Kidney (tissue), 14 donors: Measurements from ENCODE around the gene GDPD4. TPM values are rescaled to one million over a fixed set of nuclear protein-coding genes. Genes with fewer than 3 reads are reported as not detected.
A peak's percentile ranks its signal among the peaks of the same experiment; 100 is the strongest.

Experiments used
- DNase-seq, 5 donors: peaks; one replicate each; pipeline ENCODE4 v3.0.0-alpha.2; 2013 to 2020
- FAIRE-seq: peaks from 2 replicates; lab custom pipeline; 2012; peaks lifted over from hg19 to GRCh38; lab: Jason Lieb, UNC
- H3K27ac ChIP-seq, 2 donors: one replicate each; pipeline ENCODE4 v1.7.0; 2013; ENCODE audit warnings: low read depth in 2 of 2, low read length in 2 of 2, inconsistent platforms in 1 of 2
- H3K27me3 ChIP-seq: one replicate; pipeline ENCODE4 v1.7.1; 2013; ENCODE audit warnings: low read length, inconsistent platforms; ENCODE audit not compliant: control insufficient read depth, insufficient read depth
- H3K36me3 ChIP-seq, 3 donors: one replicate each; pipeline versions ENCODE4 v1.7.0 to v1.7.1; 2013; ENCODE audit warnings: low read length in 3 of 3, control low read depth in 1 of 3, inconsistent platforms in 1 of 3; ENCODE audit not compliant: insufficient read depth in 3 of 3, control insufficient read depth in 2 of 3
- H3K4me1 ChIP-seq, 3 donors: one replicate each; pipeline versions ENCODE4 v1.7.0 to v1.7.1; 2013; ENCODE audit warnings: low read length in 3 of 3, inconsistent platforms in 1 of 3, low read depth in 1 of 3; ENCODE audit not compliant: control insufficient read depth in 2 of 3, insufficient read depth in 2 of 3
- H3K4me3 ChIP-seq, 3 donors: one replicate each; pipeline versions ENCODE4 v1.7.0 to v1.8.1; 2013; ENCODE audit warnings: low read length in 3 of 3, control low read depth in 1 of 3, inconsistent platforms in 1 of 3
- H3K9ac ChIP-seq, 3 donors: one replicate each; pipeline versions ENCODE4 v1.7.0 to v1.7.1; 2013; ENCODE audit warnings: low read length in 3 of 3, control low read depth in 1 of 3, inconsistent platforms in 1 of 3
- H3K9me3 ChIP-seq, 3 donors: one replicate each; pipeline versions ENCODE4 v1.7.0 to v1.7.1; 2013; ENCODE audit warnings: low read length in 3 of 3, control low read depth in 1 of 3, inconsistent platforms in 1 of 3; ENCODE audit not compliant: control insufficient read depth in 2 of 3, insufficient read depth in 1 of 3
- CTCF ChIP-seq: IDR thresholded peaks from 3 replicates; pipeline ENCODE4 v1.5.1; 2012; ENCODE audit warnings: mild to moderate bottlenecking, moderate library complexity, borderline replicate concordance; ENCODE audit not compliant: insufficient read depth; ENCODE audit errors: extremely low read depth
- intact Hi-C: fragments of 100-400 bp; cut with DNase I; formaldehyde crosslinking; loops from one replicate; pipeline ENCODE4 v1.11.1; 2022
- polyA plus RNA-seq: library from polyadenylated mRNA; stranded (reverse); fragments of 350-450 nt; fragmentation: Illumina TruSeq; extraction: RNeasy Lipid Tissue Mini Kit (QIAGEN cat#74804); gene quantifications from one replicate; pipeline ENCODE4 v1.2.3, GENCODE V29; 2014; ENCODE audit warnings: low read depth, low replicate concordance; ENCODE audit not compliant: insufficient read depth
- total RNA-seq: library from RNA; stranded (reverse); fragmentation: NEBNext Ultra II Directional; extraction: Animal tissue kit (Norgen Biotek cat#: 25700); gene quantifications from one replicate; pipeline ENCODE4 v1.2.1, GENCODE V29; 2021
- donor health status: control.
- donor health status: control.
- donor health status: control.
- donor health status: control.
- donor health status: control.
- donor health status: DM: yes; HTN: yes; CAD: no.
- donor health status: Normal renal cell carcinoma (clear cell type).

The GDPD4 gene
- total and polyA plus RNA-seq, 2 donors from 2014 or later: not detected

GRCh38 chr11:77322506-77322905 lies 21.0 kb upstream of the GDPD4 start:
- DNase-seq (no peak), FAIRE-seq (no peak)
- intact Hi-C loops: no loop called here
- no peak overlapping the region for H3K9ac ChIP-seq
- no peaks in the 10 kb centered on the region for H3K9me3 ChIP-seq
- peaks cover 0 to 9% (median 7%) of the 10 kb centered on the region in 3 donors for H3K4me1 ChIP-seq
- H3K4me3 ChIP-seq: no peak overlapping the region
- TF ChIP-seq CTCF: no peak
- peak overlapping the region in 1 of 2 donors; percentile 54 for H3K27ac ChIP-seq
- no peaks in the 10 kb centered on the region for H3K27me3 ChIP-seq
- H3K36me3 ChIP-seq: peaks cover 0 to 4% (median 2%) of the 10 kb centered on the region in 3 donors

DNA sequence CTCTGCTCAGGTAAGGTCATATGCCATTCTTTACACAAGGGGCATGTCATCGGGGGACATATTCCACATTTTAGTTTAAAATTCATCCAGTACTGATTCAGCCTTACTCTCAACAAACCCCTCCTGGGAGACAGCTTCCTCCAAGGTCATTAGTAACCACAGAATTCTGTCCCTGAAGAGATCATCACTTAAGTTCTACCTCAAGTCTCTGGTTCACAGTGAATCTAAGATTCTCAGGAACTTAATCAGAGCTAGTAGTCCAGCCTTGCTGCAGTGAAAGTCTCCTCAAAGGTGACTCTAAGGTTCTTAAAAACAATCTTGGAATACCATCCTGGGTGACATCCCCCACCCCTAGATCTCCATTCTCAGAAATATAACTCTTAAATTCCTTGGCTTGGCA lies 18.9 kb upstream of the GDPD4 start:
- no peak for FAIRE-seq

GRCh38 chr11:77318600-77318999 lies 17.1 kb upstream of the GDPD4 start:
- Histone ChIP-seq H3K36me3 (peaks cover 0 to 4% (median 2%) of the 10 kb centered on the region in 3 donors), H3K4me3 (no peak overlapping the region), H3K4me1 (peaks cover 0 to 13% (median 9%) of the 10 kb centered on the region in 3 donors), H3K27me3 (no peaks in the 10 kb centered on the region), H3K9me3 (no peaks in the 10 kb centered on the region), H3K27ac (no peak overlapping the region), H3K9ac (no peak overlapping the region)
- intact Hi-C loops: no loop called here
- no peak for TF ChIP-seq CTCF
- DNase-seq: no peak
- FAIRE-seq: no peak

More for the DNA sequence above, 18.9 kb upstream of the GDPD4 start:
- Histone ChIP-seq H3K4me1 (peaks cover 0 to 13% (median 9%) of the 10 kb centered on the region in 3 donors), H3K27me3 (no peaks in the 10 kb centered on the region), H3K36me3 (peaks cover 0 to 4% (median 2%) of the 10 kb centered on the region in 3 donors), H3K9me3 (no peaks in the 10 kb centered on the region), H3K27ac (no peak overlapping the region), H3K9ac (no peak overlapping the region), H3K4me3 (no peak overlapping the region)
- no peak for DNase-seq
- intact Hi-C loops: no loop called here
- TF ChIP-seq CTCF: no peak

GRCh38 chr11:77316733-77317342 lies 15.4 kb upstream of the GDPD4 start:
- peak overlapping the region; percentile 14 to 43 for H3K27ac ChIP-seq
- TF ChIP-seq CTCF: no peak
- H3K4me1 ChIP-seq: peaks cover 0 to 4% (median 3%) of the 10 kb centered on the region in 3 donors
- H3K27me3 ChIP-seq: no peaks in the 10 kb centered on the region
- peak in 2 of 5 donors; percentile 20 to 26 for DNase-seq
- no peaks in the 10 kb centered on the region for H3K9me3 ChIP-seq
- intact Hi-C loops: no loop called here
- FAIRE-seq: no peak
- no peak overlapping the region for H3K4me3 ChIP-seq
- no peaks in the 10 kb centered on the region for H3K36me3 ChIP-seq
- H3K9ac ChIP-seq: no peak overlapping the region
